C4-2B (cell line): ENCODE results near the gene SLC39A6.

ENCODE experiments used
- H3K27ac ChIP-seq: fragments of 450-650 bp; 2 replicates; pipeline ENCODE4 v1.5.1; 2017
- CTCF ChIP-seq: fragments of 450-650 bp; conservative IDR thresholded peaks from 2 replicates; pipeline ENCODE4 v1.5.1; 2017; ENCODE audit warnings: mild to moderate bottlenecking
- ZFX ChIP-seq: fragments of 450-650 bp; IDR thresholded peaks from 2 replicates; pipeline ENCODE4 v1.6.1; 2017

Gene SLC39A6

DNA sequence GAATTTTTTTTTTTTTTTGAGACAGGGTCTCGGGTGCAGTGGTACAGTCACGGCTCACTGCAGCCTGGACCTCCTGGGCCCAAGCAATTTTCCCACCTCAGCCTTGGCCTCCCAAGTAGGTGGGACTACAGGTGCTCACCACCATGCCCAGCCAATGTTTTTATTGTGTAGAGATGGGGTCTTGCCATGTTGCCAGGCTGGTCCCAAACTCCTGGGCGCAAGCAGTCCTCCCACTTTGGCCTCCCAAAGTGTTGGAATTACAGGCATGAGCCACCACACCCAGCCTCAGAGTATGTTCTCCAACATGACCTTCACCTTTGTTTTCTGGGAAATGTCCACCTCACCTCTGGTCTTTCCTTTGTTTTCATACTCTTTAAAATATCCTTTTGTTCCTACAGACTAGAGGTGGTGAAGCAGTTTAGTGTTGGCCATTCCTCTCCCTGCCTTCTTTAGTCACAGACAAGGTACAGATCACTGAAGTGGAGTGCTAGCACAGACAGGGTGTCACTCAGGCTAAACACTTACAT, 38.6 kb upstream of the SLC39A6 start:
- TF ChIP-seq CTCF = no peak
- H3K27ac ChIP-seq = no peak overlapping the region

GRCh38 chr18:36162981-36163380, 33.8 kb upstream of the SLC39A6 start:
- no peak overlapping the region for H3K27ac ChIP-seq
- TF ChIP-seq ZFX (no peak), CTCF (no peak)

GRCh38 chr18:36160959-36161371, 31.8 kb upstream of the SLC39A6 start:
- no peak overlapping the region for H3K27ac ChIP-seq
- TF ChIP-seq ZFX = no peak
- no peak for TF ChIP-seq CTCF

DNA sequence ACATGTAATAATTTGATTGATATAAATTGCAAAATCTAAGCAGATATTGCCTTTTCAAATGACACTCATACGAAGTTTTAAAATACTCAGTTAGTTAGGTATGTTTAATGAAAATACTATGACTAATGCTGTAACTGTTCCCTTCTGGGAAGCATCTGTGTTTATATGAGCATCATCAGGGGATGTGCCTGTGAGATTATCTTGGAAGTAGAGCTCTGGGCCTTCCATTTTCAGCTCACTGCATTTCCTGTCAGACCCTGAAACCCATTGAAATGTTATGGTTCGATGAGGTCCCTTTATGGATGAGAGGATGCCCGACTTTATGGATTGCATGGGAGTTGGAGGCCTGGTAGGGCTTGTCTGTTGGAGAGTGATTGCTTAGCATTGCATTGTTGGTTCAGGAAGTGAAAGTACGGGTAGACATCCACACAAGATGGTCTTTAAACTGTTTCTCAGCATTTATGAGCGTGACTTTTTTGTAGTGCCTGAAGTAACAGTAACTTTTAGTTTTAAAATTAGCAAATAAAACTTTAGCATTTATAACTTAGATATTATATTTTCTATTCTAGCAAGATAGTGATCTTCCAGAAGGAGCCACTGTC, 29.2 kb upstream of the SLC39A6 start:
- no peak overlapping the region for H3K27ac ChIP-seq
- TF ChIP-seq ZFX = no peak
- no peak for TF ChIP-seq CTCF

DNA sequence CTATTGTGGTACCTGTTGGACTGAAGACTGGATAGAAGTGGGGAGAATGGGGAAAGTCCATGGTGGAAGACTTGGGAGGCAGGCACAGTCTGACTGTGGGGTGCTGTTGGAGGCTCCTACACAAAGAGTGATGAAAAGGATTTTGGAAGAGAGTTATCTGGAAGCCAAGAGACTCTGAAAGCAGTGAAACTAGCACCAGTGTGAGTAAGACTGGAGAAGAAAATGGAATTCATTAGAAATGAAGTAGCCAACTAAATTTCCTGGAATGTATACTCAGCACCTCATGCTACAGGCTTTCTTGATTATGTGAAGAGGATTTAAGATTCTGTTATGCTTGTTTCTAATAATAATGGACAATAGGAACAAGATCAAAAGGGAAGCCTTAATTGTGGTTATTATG, 28.3 kb upstream of the SLC39A6 start:
- H3K27ac ChIP-seq = no peak overlapping the region
- no peak for TF ChIP-seq ZFX
- TF ChIP-seq CTCF = no peak

DNA sequence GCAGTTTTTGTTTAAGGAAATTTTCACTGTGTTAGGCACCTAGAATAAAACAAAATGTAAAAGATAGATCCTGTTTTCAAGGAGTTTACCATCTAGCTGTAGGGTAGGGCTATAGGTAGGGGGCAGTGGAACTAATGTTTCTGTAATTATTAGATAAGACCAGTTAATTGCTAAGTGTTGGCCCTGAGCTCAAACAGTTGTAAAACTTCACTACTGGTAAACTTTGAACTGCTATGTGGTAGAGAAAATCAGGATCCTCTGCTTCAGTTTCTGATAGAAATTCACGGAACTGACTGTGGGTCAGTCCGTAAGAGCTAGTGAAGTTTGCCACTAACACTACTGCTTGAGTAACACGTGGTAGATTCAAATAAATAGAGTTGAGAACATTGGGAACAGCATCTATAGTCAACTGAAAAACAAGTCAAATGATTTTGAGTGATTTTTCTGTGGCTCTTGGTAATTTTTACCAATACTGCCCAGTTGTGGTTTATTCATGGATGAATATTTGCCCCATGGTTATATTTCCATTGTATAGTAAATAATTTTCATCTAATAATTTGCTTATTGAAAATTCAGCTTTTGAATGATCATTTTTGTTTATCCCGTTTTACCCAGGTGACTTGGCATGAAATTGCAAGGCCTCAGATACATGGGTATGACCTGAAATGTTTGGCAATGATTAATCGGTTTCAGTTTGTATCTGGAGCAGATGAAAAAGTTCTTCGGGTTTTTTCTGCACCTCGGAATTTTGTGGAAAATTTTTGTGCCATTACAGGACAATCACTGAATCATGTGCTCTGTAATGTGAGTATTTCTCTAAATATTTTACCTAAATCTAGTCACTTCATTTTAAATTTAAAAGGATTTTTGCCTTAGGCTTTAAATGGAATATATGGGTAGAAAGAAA, 27.0 kb upstream of the SLC39A6 start:
- no peak overlapping the region for H3K27ac ChIP-seq
- no peak for TF ChIP-seq ZFX

DNA sequence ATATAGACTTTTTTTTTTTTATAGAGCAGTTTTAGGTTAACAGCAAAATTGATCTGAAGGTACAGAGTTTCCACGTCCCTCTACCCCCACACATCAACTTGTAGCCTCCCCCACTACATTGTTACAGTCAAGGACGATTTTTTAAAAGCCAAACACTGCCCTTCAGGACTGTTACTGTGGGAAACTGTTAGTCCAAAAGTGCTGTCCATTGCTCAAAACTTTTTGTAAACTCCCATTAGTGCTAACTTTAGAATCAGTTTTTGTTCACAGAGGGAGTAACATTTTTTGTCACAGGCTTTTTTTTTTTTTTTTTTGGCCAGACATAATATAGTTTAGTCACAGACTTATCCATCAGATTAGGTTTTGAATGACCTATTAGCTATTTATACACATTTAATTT, 24.6 kb upstream of the SLC39A6 start:
- H3K27ac ChIP-seq = no peak overlapping the region

More for the DNA sequence above, 24.6 kb upstream of the SLC39A6 start:
- TF ChIP-seq CTCF (no peak), ZFX (no peak)
